Activated naive CD8-positive, alpha-beta T cell treated with anti-CD3 and anti-CD28 coated beads, Interleukin-2, amount 10 ng/mL, durations not matched to agents 7 days and 5 days (primary cell): ENCODE results near the gene MAB21L2. TPM values are rescaled to one million over a fixed set of nuclear protein-coding genes. Genes with fewer than 3 reads are reported as not detected.

ENCODE experiments used
- ATAC-seq: fragments of 150-1000 bp; cut with Tn5 transposase; one replicate; pipeline ENCODE4 v1.10.0; 2021; ENCODE audit warnings: low read depth, moderate library complexity
- POLR2A ChIA-PET: fragments of 350-600 bp; sonication (Branson Sonifier 250); formaldehyde crosslinking; loops from one replicate; lab custom pipeline; 2021; ENCODE audit warnings: antibody characterized with exemption; lab: Charles Lee
- DNase-seq: peaks from one replicate; pipeline ENCODE4 v3.0.0; 2021
- H3K27ac Mint-ChIP-seq: one replicate; pipeline ENCODE4 v1.8.0; 2022; ENCODE audit warnings: mild to moderate bottlenecking, mixed read lengths
- H3K27me3 Mint-ChIP-seq: one replicate; pipeline ENCODE4 v1.8.0; 2022; ENCODE audit warnings: mild to moderate bottlenecking, moderate library complexity, mixed read lengths
- H3K36me3 Mint-ChIP-seq: one replicate; pipeline ENCODE4 v1.8.0; 2021; ENCODE audit warnings: mild to moderate bottlenecking, mixed read lengths
- H3K4me1 Mint-ChIP-seq: one replicate; pipeline ENCODE4 v1.8.0; 2021; ENCODE audit warnings: mixed read lengths
- H3K4me3 Mint-ChIP-seq: one replicate; pipeline ENCODE4 v1.8.0; 2022; ENCODE audit warnings: mild to moderate bottlenecking, moderate library complexity, mixed read lengths
- H3K9me3 Mint-ChIP-seq: one replicate; pipeline ENCODE4 v1.8.0; 2021; ENCODE audit warnings: mixed read lengths
- total RNA-seq, 2 experiments: library from RNA; stranded (reverse); gene quantifications; one replicate each; pipeline ENCODE4 v1.2.3, GENCODE V29; 2021

MAB21L2 gene
- total RNA-seq, 2 experiments from 2014 or later: not detected

- no peak overlapping the region for H3K27ac Mint-ChIP-seq
- POLR2A ChIA-PET: no interaction called here
- ATAC-seq (no peak), DNase-seq (no peak)
- no peak overlapping the region for H3K4me3 Mint-ChIP-seq
- H3K27me3 Mint-ChIP-seq: no peaks in the 10 kb centered on the region
- H3K9me3 Mint-ChIP-seq: no peaks in the 10 kb centered on the region
- peaks cover 8% of the 10 kb centered on the region for H3K36me3 Mint-ChIP-seq
- H3K4me1 Mint-ChIP-seq: no peaks in the 10 kb centered on the region
These were observed 17.6 kb downstream of the MAB21L2 start for GRCh38 chr4:150599547-150599946.

- H3K9me3 Mint-ChIP-seq: no peaks in the 10 kb centered on the region
These were observed 19.0 kb downstream of the MAB21L2 start for GRCh38 chr4:150600812-150601445.

GRCh38 chr4:150609131-150609530 lies 27.2 kb downstream of the MAB21L2 start:
- Mint-ChIP-seq H3K4me3 (no peak overlapping the region), H3K27ac (no peak overlapping the region), H3K36me3 (peaks cover 8% of the 10 kb centered on the region), H3K9me3 (no peaks in the 10 kb centered on the region), H3K4me1 (no peaks in the 10 kb centered on the region), H3K27me3 (no peaks in the 10 kb centered on the region)
- ATAC-seq (no peak), DNase-seq (no peak)
- POLR2A ChIA-PET: no interaction called here

More at GRCh38 chr4:150600812-150601445, 19.0 kb downstream of the MAB21L2 start:
- no peak for DNase-seq
- no peak for ATAC-seq
- Mint-ChIP-seq H3K4me3 (no peak overlapping the region), H3K27ac (no peak overlapping the region), H3K4me1 (no peaks in the 10 kb centered on the region), H3K27me3 (no peaks in the 10 kb centered on the region), H3K36me3 (peaks cover 8% of the 10 kb centered on the region)
- POLR2A ChIA-PET: no interaction called here

- H3K4me1 Mint-ChIP-seq: no peaks in the 10 kb centered on the region
These were observed 37.1 kb downstream of the MAB21L2 start for GRCh38 chr4:150619042-150619441.

GRCh38 chr4:150624055-150624454 lies 42.1 kb downstream of the MAB21L2 start:
- DNase-seq: no peak
- Mint-ChIP-seq H3K27ac (no peak overlapping the region), H3K36me3 (peaks cover 8% of the 10 kb centered on the region), H3K4me3 (no peak overlapping the region), H3K4me1 (no peaks in the 10 kb centered on the region), H3K27me3 (no peaks in the 10 kb centered on the region), H3K9me3 (no peaks in the 10 kb centered on the region)
- ATAC-seq: no peak
- POLR2A ChIA-PET: no interaction called here

More at GRCh38 chr4:150619042-150619441, 37.1 kb downstream of the MAB21L2 start:
- peak overlapping the region; percentile 6 for H3K4me3 Mint-ChIP-seq
- ATAC-seq (no peak), DNase-seq (no peak)
- no peaks in the 10 kb centered on the region for H3K27me3 Mint-ChIP-seq
- H3K9me3 Mint-ChIP-seq: no peaks in the 10 kb centered on the region
- H3K27ac Mint-ChIP-seq: no peak overlapping the region
- POLR2A ChIA-PET: no interaction called here
- H3K36me3 Mint-ChIP-seq: peaks cover 11% of the 10 kb centered on the region

- Mint-ChIP-seq H3K4me3 (no peak overlapping the region), H3K36me3 (peaks cover 10% of the 10 kb centered on the region), H3K9me3 (no peaks in the 10 kb centered on the region), H3K27me3 (no peaks in the 10 kb centered on the region), H3K4me1 (no peaks in the 10 kb centered on the region), H3K27ac (no peak overlapping the region)
- ATAC-seq (no peak), DNase-seq (no peak)
- POLR2A ChIA-PET: no interaction called here
These were observed 43.1 kb downstream of the MAB21L2 start for GRCh38 chr4:150625033-150625432.

GRCh38 chr4:150628073-150628472 lies 46.1 kb downstream of the MAB21L2 start:
- DNase-seq: no peak
- no peak for ATAC-seq
- Mint-ChIP-seq H3K4me3 (no peak overlapping the region), H3K9me3 (peaks cover 7% of the 10 kb centered on the region), H3K27me3 (no peaks in the 10 kb centered on the region), H3K27ac (no peak overlapping the region), H3K4me1 (peaks cover 2% of the 10 kb centered on the region), H3K36me3 (peaks cover 12% of the 10 kb centered on the region)
- POLR2A ChIA-PET: no interaction called here

- DNase-seq (no peak), ATAC-seq (no peak)
- POLR2A ChIA-PET: no interaction called here
- H3K27me3 Mint-ChIP-seq: no peaks in the 10 kb centered on the region
- H3K9me3 Mint-ChIP-seq: peaks cover 16% of the 10 kb centered on the region
- H3K4me1 Mint-ChIP-seq: peaks cover 2% of the 10 kb centered on the region
- H3K36me3 Mint-ChIP-seq: peaks cover 23% of the 10 kb centered on the region
- no peak overlapping the region for H3K4me3 Mint-ChIP-seq
- H3K27ac Mint-ChIP-seq: no peak overlapping the region
These were observed 50.7 kb downstream of the MAB21L2 start for GRCh38 chr4:150632639-150633038.
